Astrocyte of the hippocampus (primary cell): ENCODE data around the gene MLLT10.
A peak's percentile ranks its signal among the peaks of the same experiment; 100 is the strongest.
"Not testable (repeated sequence)": the region's sequence is repeated elsewhere in the genome, so short reads cannot be mapped to it uniquely, and the experiment has no call there.

ENCODE experiments used
- DNase-seq: peaks from one replicate; pipeline ENCODE4 v3.0.0; 2011; ENCODE audit warnings: low read depth, low spot score

The MLLT10 gene

GRCh38 chr10:21579291-21579690 lies 45.3 kb downstream of the MLLT10 start:
- no peak for DNase-seq

GRCh38 chr10:21581421-21581834 lies 47.4 kb downstream of the MLLT10 start:
- DNase-seq, result peak; percentile 52

- no peak for DNase-seq
These were observed 51.0 kb downstream of the MLLT10 start for GRCh38 chr10:21584834-21585530.

- no peak for DNase-seq
These were observed 53.4 kb downstream of the MLLT10 start for GRCh38 chr10:21587391-21587790.

- not testable (repeated sequence) for DNase-seq
These were observed 54.1 kb downstream of the MLLT10 start for GRCh38 chr10:21588159-21588558.

GRCh38 chr10:21593986-21594385 lies 60.0 kb downstream of the MLLT10 start:
- DNase-seq, result no peak

- no peak for DNase-seq
These were observed 65.5 kb downstream of the MLLT10 start for GRCh38 chr10:21599582-21599981.

- no peak for DNase-seq
These were observed 66.9 kb downstream of the MLLT10 start for GRCh38 chr10:21600804-21601433.

GRCh38 chr10:21602313-21602712 lies 68.3 kb downstream of the MLLT10 start:
- no peak for DNase-seq

GRCh38 chr10:21603721-21604120 lies 69.7 kb downstream of the MLLT10 start:
- no peak for DNase-seq

- DNase-seq, result no peak
These were observed 70.6 kb downstream of the MLLT10 start for GRCh38 chr10:21604651-21605050.

- DNase-seq, result no peak
These were observed 73.9 kb downstream of the MLLT10 start for GRCh38 chr10:21607907-21608306.

- DNase-seq, result no peak
These were observed 80.0 kb downstream of the MLLT10 start for GRCh38 chr10:21614000-21614399.

GRCh38 chr10:21617267-21617666 lies 83.2 kb downstream of the MLLT10 start:
- no peak for DNase-seq

- DNase-seq, result no peak
These were observed 89.3 kb downstream of the MLLT10 start for GRCh38 chr10:21623291-21623690.

GRCh38 chr10:21624421-21624820 lies 90.4 kb downstream of the MLLT10 start:
- DNase-seq, result not testable (repeated sequence)

- DNase-seq, result no peak
These were observed 90.9 kb downstream of the MLLT10 start for GRCh38 chr10:21624951-21625350.

- DNase-seq, result no peak
These were observed 91.7 kb downstream of the MLLT10 start for GRCh38 chr10:21625623-21626229.

- DNase-seq, result peak; percentile 59
These were observed 92.6 kb downstream of the MLLT10 start for GRCh38 chr10:21626457-21627161.

- DNase-seq, result no peak
These were observed 93.3 kb downstream of the MLLT10 start for GRCh38 chr10:21627331-21627730.

- DNase-seq, result no peak
These were observed 94.0 kb downstream of the MLLT10 start for GRCh38 chr10:21628023-21628422.

GRCh38 chr10:21628645-21629044 lies 94.6 kb downstream of the MLLT10 start:
- DNase-seq, result not testable (repeated sequence)
